ENCODE data around the gene CCL4.
"Not testable (repeated sequence)": the region's sequence is repeated elsewhere in the genome, so short reads cannot be mapped to it uniquely, and the experiment has no call there.

Gene CCL4

DNA sequence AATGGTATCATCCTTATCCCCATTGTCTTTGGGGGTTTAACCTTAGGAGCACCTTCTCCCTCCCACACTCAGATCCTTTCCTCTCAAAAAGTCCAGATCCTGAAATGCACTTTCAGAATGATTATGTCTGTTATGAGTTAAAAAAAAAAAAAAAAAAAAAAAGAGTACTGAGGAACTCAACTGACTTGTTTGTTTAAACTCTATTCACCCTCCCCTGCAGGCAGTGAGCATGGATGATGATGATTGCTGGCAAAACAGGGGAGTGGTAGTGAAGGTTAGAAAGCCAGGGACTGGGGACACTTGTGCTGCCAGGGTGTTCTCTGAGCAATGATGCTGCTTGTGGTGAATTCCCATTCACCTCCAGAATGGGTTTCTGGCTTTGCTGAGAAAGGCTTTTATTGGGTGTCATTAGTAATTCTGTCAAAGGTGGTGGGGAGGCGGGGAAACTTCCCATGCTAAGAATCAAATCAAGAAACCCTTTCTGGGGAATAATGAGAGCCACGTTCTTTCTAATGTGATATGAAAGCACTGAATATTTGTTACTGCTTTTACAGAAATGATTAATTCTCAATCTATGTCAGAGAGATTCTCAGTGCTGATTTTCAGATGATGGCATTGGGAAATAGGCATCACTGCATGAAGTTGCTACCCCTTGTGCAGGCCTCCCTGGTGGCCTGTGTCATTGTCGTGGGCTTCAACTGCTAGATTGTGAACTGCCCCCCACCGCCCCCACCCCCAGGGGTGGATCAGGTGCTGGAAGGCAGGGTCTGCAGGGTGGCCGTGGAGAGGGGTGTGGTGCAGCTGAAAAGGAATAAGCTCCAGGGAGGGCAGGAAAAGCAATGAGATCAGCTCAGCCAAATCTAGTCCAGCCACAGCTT is 14.1 kb downstream of the CCL4 start:
- DNase-seq (ENCODE audit: low spot score): no peak

- no peak for DNase-seq (ENCODE audit: low spot score)
Measured at GRCh38 chr17:36118477-36119353, 15.1 kb downstream of the CCL4 start.

- DNase-seq (ENCODE audit: low spot score): no peak
Measured at GRCh38 chr17:36120221-36120620, 16.6 kb downstream of the CCL4 start.

GRCh38 chr17:36121099-36121498 is 17.5 kb downstream of the CCL4 start:
- DNase-seq (ENCODE audit: low spot score): not testable (repeated sequence)

DNA sequence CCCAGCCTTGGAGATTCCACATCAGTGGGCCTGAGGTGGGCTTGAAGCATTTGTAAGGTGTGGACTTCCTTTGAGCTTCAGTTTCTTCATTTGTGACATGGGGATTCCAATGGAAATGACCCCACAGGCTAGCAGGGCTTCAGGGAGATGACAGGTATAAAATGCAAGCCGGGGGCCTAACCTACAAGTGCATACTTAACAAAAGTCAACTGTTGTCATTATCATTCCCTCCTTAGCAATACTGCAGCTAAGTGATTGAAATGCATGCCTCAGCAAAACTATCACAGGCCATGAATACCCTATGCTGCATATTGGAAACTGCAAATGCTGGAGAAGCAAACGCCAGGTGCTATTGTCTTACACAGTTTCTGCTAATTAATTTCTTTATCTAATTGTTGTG is 19.8 kb downstream of the CCL4 start:
- DNase-seq (ENCODE audit: low spot score): no peak

- DNase-seq (ENCODE audit: low spot score): no peak
Measured at GRCh38 chr17:36124879-36125824, 21.5 kb downstream of the CCL4 start.

GRCh38 chr17:36127199-36127893 is 23.7 kb downstream of the CCL4 start:
- DNase-seq (ENCODE audit: low spot score): no peak

DNA sequence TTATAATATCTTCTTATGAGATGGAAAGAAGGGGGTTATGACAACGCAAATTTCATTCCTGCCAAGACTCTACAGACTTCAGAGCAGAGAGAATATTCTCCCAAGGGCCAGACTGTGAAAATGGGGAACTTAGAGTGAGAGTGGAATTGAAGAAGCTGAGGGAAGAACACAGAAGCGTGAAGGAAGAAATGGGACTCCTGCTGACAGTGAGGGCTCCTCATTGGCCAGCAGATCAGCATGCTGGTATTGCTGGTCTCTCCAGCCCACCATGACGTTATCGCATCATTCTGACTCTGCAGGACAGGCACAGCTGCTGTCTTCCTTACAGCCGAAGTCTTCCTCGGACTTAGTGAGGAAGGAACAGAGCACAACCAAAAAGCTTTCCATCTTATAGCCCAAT is 24.3 kb downstream of the CCL4 start:
- DNase-seq (ENCODE audit: low spot score): no peak

- no peak for DNase-seq (ENCODE audit: low spot score)
Measured at GRCh38 chr17:36128411-36128978, 24.9 kb downstream of the CCL4 start.

- DNase-seq (ENCODE audit: low spot score): no peak
Measured at GRCh38 chr17:36129616-36130015, 26.0 kb downstream of the CCL4 start.

GRCh38 chr17:36130346-36130745 is 26.7 kb downstream of the CCL4 start:
- DNase-seq (ENCODE audit: low spot score): no peak

GRCh38 chr17:36131421-36131820 is 27.8 kb downstream of the CCL4 start:
- DNase-seq (ENCODE audit: low spot score): no peak

- DNase-seq (ENCODE audit: low spot score): no peak
Measured at GRCh38 chr17:36131931-36132330, 28.3 kb downstream of the CCL4 start.

DNA sequence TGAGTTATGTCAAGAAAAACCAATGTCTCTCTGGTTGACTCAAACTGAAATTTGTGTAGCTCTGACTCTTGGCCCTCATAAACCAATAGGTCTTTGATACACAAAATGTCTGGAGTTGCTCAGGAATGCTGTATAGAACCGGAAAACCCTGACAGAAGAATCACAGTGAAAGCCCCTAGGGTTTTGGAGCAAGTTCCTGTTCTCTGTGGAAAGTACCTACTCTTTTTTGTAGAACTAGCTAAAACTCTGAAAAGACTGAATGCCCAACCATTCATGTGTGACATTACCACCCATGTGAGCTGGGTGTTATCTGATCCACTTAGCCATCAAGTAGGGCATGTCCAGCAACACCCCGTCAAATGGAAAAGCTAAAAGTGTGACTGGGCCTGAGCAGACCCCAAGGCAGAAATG is 28.8 kb downstream of the CCL4 start:
- DNase-seq (ENCODE audit: low spot score): no peak

GRCh38 chr17:36133602-36134236 is 30.1 kb downstream of the CCL4 start:
- no peak for DNase-seq (ENCODE audit: low spot score)

DNA sequence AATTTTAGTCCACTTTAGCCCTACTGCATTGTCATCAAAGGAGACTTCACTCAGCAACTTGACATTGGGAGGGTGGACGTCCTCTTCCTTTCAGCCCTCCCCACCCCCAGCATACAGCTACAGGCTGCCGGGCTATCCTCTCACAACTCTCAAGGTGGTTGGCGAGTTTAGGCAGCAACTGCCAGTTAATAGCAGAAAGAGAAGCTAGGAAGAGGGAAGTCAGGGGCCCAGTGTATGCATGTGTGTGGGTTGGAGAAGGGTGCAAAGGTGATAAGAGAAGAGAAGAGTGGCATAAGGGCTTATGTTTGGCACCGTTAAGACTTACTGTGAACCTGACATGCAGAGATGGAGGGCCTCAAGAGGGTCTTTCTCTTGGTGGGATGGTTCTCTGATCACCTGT is 31.8 kb downstream of the CCL4 start:
- DNase-seq (ENCODE audit: low spot score): no peak

- DNase-seq (ENCODE audit: low spot score): no peak
Measured at GRCh38 chr17:36136036-36136435, 32.4 kb downstream of the CCL4 start.

GRCh38 chr17:36136439-36136838 is 32.8 kb downstream of the CCL4 start:
- DNase-seq (ENCODE audit: low spot score): no peak

- DNase-seq (ENCODE audit: low spot score): no peak
Measured at GRCh38 chr17:36142235-36142634, 38.6 kb downstream of the CCL4 start.

DNA sequence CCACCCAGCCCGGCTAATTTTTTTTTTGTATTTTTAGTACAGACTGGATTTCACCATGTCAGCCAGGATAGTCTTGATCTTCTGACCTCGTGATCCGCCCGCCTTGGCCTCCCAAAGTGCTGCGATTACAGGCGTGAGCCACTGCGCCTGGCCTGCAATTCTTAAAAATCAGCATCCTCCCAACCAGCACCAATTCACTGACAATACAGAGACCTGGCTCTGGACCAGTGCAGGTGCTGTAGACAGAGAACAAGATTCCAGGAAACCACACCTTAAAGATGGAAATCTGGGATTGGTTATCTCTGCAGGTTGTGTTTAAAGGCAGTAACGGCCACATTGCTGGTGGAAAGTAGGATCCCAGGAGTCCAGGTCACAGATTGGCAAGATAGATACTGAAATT is 39.2 kb downstream of the CCL4 start:
- DNase-seq (ENCODE audit: low spot score): no peak
